ENCODE results near the gene MTHFD1. TPM values are rescaled to one million over a fixed set of nuclear protein-coding genes. Genes with fewer than 3 reads are reported as not detected.

MTHFD1 gene
- total and polyA plus RNA-seq, 2 donors (not counting 3 experiments of a cell fraction or from before 2014, with no cell fraction given): 26.3 to 114 TPM

DNA sequence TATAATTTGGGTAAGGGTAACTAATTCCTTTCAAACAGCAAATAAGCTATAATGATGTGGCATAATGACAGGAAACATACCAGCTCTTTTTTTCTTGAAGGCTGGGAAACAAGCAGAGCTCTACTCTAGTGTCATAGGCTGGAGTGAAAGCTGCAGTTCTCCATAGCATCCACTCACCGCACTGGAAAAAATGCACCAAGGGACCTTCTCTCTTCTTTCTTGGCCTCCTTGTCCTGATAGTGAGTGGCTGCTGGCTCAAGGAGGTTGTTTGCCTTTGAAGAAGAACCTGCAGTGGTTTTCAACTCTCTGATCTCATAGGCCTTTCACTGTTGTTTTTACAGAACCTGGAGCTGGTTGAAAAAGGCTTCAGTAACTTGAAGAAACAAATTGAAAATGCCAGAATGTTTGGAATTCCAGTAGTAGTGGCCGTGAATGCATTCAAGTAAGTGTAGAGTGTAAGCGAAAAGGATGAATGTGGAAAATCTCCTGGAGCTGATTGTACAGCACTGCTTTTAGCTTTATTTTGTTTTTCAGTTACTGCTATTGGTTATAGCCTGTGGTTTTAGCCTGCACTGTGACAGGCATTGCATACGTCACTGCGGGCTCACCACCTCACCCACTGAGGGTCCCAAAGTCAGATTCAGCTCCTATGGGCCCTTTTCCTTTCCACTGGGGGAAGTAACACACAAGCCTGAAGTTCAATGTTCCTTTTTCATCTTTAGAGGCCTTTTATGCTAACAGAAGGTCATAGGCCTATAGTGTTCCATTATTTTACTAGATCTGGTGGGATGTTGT, 59.9 kb downstream of the MTHFD1 start:
- Histone ChIP-seq H3K27ac (ENCODE audit: insufficient read depth, low read depth, low read length) (no peak overlapping the region), H3K9me1 (replicated peaks; ENCODE audit: control insufficient read depth, extremely low read depth, insufficient read depth, low read length) (no peaks in the 10 kb centered on the region), H3K79me2 (ENCODE audit: control insufficient read depth, insufficient read depth, low read length) (no peaks in the 10 kb centered on the region), H4K20me1 (replicated peaks; ENCODE audit: control insufficient read depth, extremely low read depth, insufficient read depth, low read length) (no peaks in the 10 kb centered on the region), H3K9me3 (replicated peaks; ENCODE audit: control insufficient read depth, insufficient read depth, low read length) (no peaks in the 10 kb centered on the region), H3K4me2 (ENCODE audit: insufficient read depth, low read length) (no peak overlapping the region), H3K4me3 (replicated peaks in 1 of 3; ENCODE audit: insufficient read depth in 1 of 3, low read depth in 1 of 3, low read length in 3 of 3) (no peak overlapping the region), H3K9ac (replicated peaks; ENCODE audit: extremely low read depth, insufficient read depth, low read length) (no peak overlapping the region), H3K4me1 (ENCODE audit: control insufficient read depth, extremely low read depth, insufficient read depth, low read length) (peaks cover 16% of the 10 kb centered on the region), H3K27me3 (ENCODE audit: control insufficient read depth in 2 of 2, insufficient read depth in 2 of 2, low read length in 2 of 2) (no peaks in the 10 kb centered on the region), H3K36me3 (ENCODE audit: control insufficient read depth in 2 of 2, extremely low read depth in 1 of 2, insufficient read depth in 2 of 2, low read length in 2 of 2) (peaks cover 0 to 4% of the 10 kb centered on the region in 2 experiments), H2AFZ (ENCODE audit: low read depth, low read length) (no peak overlapping the region)
- CTCF ChIA-PET: interaction anchor here (0.5 to 1.8 kb wide), 5 partner anchors 12 to 145 kb away, joined by 3 to 7 read pairs (median 4); no protein-coding TSS in a partner anchor
- POLR2A ChIA-PET: no interaction called here
- FAIRE-seq (no peak), DNase-seq (ENCODE audit: low read depth, low spot score) (no peak)
- no peak for TF ChIP-seq POLR2A (IDR thresholded peaks at IDR 0.05; ENCODE audit: low read depth, low read length)
- BruUV-seq (replicated peaks): no TSS peak
- intact Hi-C loops (cut with micrococcal nuclease): no loop called here
- dilution Hi-C loops (cut with MboI; ENCODE audit: extremely low pct_ligation_motif_present, low sequenced_read_pairs): no loop called here

DNA sequence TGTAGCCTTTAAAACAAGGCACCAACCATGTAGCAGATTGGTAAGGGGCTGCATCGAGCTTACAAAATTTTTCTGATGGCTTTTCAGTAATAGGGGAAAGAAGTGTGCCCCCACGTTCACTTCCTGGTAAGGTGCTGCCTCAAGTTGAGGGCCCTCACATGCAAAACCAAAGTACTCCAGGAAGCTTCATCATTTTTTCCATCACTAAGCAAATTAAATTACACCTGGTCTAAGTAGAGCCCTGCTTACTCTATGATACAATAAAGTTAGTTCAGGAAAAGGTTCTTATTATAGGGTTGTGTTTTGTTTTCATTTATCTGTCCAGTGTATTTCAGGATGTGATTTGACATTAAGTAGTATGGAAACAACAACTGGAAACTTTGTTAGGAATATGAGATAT, 62.1 kb downstream of the MTHFD1 start:
- POLR2A ChIA-PET: no interaction called here
- Histone ChIP-seq H2AFZ (ENCODE audit: low read depth, low read length) (no peak overlapping the region), H3K4me3 (replicated peaks in 1 of 3; ENCODE audit: insufficient read depth in 1 of 3, low read depth in 1 of 3, low read length in 3 of 3) (no peak overlapping the region), H3K9me3 (replicated peaks; ENCODE audit: control insufficient read depth, insufficient read depth, low read length) (no peaks in the 10 kb centered on the region), H3K79me2 (ENCODE audit: control insufficient read depth, insufficient read depth, low read length) (no peaks in the 10 kb centered on the region), H3K4me1 (ENCODE audit: control insufficient read depth, extremely low read depth, insufficient read depth, low read length) (peaks cover 7% of the 10 kb centered on the region), H3K27me3 (ENCODE audit: control insufficient read depth in 2 of 2, insufficient read depth in 2 of 2, low read length in 2 of 2) (no peaks in the 10 kb centered on the region), H3K36me3 (ENCODE audit: control insufficient read depth in 2 of 2, extremely low read depth in 1 of 2, insufficient read depth in 2 of 2, low read length in 2 of 2) (peaks cover 4 to 7% of the 10 kb centered on the region in 2 experiments), H3K4me2 (ENCODE audit: insufficient read depth, low read length) (no peak overlapping the region), H3K27ac (ENCODE audit: insufficient read depth, low read depth, low read length) (no peak overlapping the region), H3K9me1 (replicated peaks; ENCODE audit: control insufficient read depth, extremely low read depth, insufficient read depth, low read length) (no peaks in the 10 kb centered on the region), H4K20me1 (replicated peaks; ENCODE audit: control insufficient read depth, extremely low read depth, insufficient read depth, low read length) (no peaks in the 10 kb centered on the region), H3K9ac (replicated peaks; ENCODE audit: extremely low read depth, insufficient read depth, low read length) (no peak overlapping the region)
- CTCF ChIA-PET: interaction anchor here (1.0 to 1.9 kb wide), 2 partner anchors 20 to 106 kb away, joined by 3 to 10 read pairs; no protein-coding TSS in a partner anchor
- dilution Hi-C loops (cut with MboI; ENCODE audit: extremely low pct_ligation_motif_present, low sequenced_read_pairs): no loop called here
- FAIRE-seq (no peak), DNase-seq (ENCODE audit: low read depth, low spot score) (no peak)
- no TSS peak for BruUV-seq (replicated peaks)
- no peak for TF ChIP-seq JUN (IDR thresholded peaks at IDR 0.05; ENCODE audit: borderline replicate concordance, insufficient read depth, insufficient read length, low read depth)
- TF ChIP-seq, protein P1, sequence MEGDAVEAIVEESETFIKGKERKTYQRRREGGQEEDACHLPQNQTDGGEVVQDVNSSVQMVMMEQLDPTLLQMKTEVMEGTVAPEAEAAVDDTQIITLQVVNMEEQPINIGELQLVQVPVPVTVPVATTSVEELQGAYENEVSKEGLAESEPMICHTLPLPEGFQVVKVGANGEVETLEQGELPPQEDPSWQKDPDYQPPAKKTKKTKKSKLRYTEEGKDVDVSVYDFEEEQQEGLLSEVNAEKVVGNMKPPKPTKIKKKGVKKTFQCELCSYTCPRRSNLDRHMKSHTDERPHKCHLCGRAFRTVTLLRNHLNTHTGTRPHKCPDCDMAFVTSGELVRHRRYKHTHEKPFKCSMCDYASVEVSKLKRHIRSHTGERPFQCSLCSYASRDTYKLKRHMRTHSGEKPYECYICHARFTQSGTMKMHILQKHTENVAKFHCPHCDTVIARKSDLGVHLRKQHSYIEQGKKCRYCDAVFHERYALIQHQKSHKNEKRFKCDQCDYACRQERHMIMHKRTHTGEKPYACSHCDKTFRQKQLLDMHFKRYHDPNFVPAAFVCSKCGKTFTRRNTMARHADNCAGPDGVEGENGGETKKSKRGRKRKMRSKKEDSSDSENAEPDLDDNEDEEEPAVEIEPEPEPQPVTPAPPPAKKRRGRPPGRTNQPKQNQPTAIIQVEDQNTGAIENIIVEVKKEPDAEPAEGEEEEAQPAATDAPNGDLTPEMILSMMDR (IDR thresholded peaks at IDR 0.05; ENCODE audit: extremely low read depth in 1 of 2, insufficient read depth in 1 of 2, low read depth in 1 of 2, low read length in 2 of 2): no peak
- intact Hi-C loops (cut with micrococcal nuclease): no loop called here

Measured in endothelial cell of umbilical vein (primary cell).